Right lobe of liver (tissue), 4 donors: ENCODE measurements around the gene TRIP4.
A peak's percentile ranks its signal among the peaks of the same experiment; 100 is the strongest.

Experiments used
- POLR2A ChIP-seq: fragments of 450-650 bp; IDR thresholded peaks from one replicate; pipeline ENCODE4 v1.6.1; 2017; ENCODE audit warnings: antibody characterized with exemption, mild to moderate bottlenecking
- TF ChIP-seq, protein P1 (sequence below), 4 donors: fragments of 200-600 bp in 3 of 4; fragments of 450-650 bp in 1 of 4; IDR thresholded peaks; one replicate each; pipeline versions ENCODE4 v1.5.1 to v1.8.0; 2016 to 2022; ENCODE audit warnings: antibody characterized with exemption in 4 of 4, mild to moderate bottlenecking in 2 of 4
- donor health status: DM: no; HTN: no; CAD: no.
- donor health status: DM: no; HTN: no; CAD: no.
- donor health status: DM: no; HTN: yes; CAD: no.

- TF ChIP-seq, protein P1, sequence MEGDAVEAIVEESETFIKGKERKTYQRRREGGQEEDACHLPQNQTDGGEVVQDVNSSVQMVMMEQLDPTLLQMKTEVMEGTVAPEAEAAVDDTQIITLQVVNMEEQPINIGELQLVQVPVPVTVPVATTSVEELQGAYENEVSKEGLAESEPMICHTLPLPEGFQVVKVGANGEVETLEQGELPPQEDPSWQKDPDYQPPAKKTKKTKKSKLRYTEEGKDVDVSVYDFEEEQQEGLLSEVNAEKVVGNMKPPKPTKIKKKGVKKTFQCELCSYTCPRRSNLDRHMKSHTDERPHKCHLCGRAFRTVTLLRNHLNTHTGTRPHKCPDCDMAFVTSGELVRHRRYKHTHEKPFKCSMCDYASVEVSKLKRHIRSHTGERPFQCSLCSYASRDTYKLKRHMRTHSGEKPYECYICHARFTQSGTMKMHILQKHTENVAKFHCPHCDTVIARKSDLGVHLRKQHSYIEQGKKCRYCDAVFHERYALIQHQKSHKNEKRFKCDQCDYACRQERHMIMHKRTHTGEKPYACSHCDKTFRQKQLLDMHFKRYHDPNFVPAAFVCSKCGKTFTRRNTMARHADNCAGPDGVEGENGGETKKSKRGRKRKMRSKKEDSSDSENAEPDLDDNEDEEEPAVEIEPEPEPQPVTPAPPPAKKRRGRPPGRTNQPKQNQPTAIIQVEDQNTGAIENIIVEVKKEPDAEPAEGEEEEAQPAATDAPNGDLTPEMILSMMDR (IDR thresholded peaks at IDR 0.05) = peak in 2 of 4 donors; percentile 10 to 14
- peak; percentile 71 for TF ChIP-seq POLR2A
These were observed at the start of gene TRIP4 for GRCh38 chr15:64387562-64388168.
